ENCODE data around the gene NEURL1. TPM values are rescaled to one million over a fixed set of nuclear protein-coding genes. Genes with fewer than 3 reads are reported as not detected.

The NEURL1 gene
- total RNA-seq, 1 donor, result not detected

DNA sequence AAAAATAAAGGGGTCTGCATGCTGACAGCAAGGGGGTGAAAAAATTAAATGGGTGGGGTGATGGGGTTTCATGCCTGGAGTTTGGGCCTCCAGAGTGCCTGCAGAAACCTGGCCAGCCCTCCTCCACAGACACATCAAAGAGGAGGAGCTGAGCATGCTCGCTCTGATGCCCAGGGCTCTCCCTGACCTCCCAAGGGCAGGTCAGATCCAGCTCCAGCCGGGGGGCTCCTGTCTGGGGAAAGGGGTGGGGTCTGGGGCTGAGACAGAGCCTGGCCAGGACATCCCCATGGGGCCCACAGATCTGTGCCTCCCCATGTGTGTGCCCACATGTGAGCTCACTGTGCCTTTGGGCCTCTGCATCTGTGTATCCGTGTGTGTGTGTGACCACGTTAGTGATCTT, 33.9 kb upstream of the NEURL1 start:
- H3K79me2 ChIP-seq (ENCODE audit: insufficient read depth, low read length), result no peaks in the 10 kb centered on the region
- no peaks in the 10 kb centered on the region for H3K36me3 ChIP-seq (ENCODE audit: insufficient read depth, low read length)
- H3K4me2 ChIP-seq (ENCODE audit: insufficient read depth, low read length), result no peak overlapping the region
- H3K9me3 ChIP-seq (ENCODE audit: low read depth, low read length), result no peaks in the 10 kb centered on the region
- DNase-seq (ENCODE audit: insufficient read length, low spot score, missing footprints), result no peak
- no peaks in the 10 kb centered on the region for H3K4me1 ChIP-seq (ENCODE audit: insufficient read depth, low read length)
- no peak overlapping the region for H3K27ac ChIP-seq (ENCODE audit: low read depth, low read length)
- TF ChIP-seq, protein P1, sequence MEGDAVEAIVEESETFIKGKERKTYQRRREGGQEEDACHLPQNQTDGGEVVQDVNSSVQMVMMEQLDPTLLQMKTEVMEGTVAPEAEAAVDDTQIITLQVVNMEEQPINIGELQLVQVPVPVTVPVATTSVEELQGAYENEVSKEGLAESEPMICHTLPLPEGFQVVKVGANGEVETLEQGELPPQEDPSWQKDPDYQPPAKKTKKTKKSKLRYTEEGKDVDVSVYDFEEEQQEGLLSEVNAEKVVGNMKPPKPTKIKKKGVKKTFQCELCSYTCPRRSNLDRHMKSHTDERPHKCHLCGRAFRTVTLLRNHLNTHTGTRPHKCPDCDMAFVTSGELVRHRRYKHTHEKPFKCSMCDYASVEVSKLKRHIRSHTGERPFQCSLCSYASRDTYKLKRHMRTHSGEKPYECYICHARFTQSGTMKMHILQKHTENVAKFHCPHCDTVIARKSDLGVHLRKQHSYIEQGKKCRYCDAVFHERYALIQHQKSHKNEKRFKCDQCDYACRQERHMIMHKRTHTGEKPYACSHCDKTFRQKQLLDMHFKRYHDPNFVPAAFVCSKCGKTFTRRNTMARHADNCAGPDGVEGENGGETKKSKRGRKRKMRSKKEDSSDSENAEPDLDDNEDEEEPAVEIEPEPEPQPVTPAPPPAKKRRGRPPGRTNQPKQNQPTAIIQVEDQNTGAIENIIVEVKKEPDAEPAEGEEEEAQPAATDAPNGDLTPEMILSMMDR (IDR thresholded peaks at IDR 0.05; ENCODE audit: extremely low read depth, low read depth, low read length), result no peak
- H4K20me1 ChIP-seq (ENCODE audit: insufficient read depth, low read length), result no peaks in the 10 kb centered on the region
- H2AFZ ChIP-seq (ENCODE audit: low read length), result no peak overlapping the region
- no peaks in the 10 kb centered on the region for H3K27me3 ChIP-seq (ENCODE audit: insufficient read depth, low read length)
- no peak overlapping the region for H3K4me3 ChIP-seq (ENCODE audit: insufficient read depth, low read length)

- peak; percentile 81 for DNase-seq (ENCODE audit: insufficient read length, low spot score, missing footprints)
These were observed 30.0 kb upstream of the NEURL1 start for GRCh38 chr10:103463499-103463898.

GRCh38 chr10:103465411-103466179, 27.9 kb upstream of the NEURL1 start:
- no peaks in the 10 kb centered on the region for H3K27me3 ChIP-seq (ENCODE audit: insufficient read depth, low read length)
- no peaks in the 10 kb centered on the region for H3K36me3 ChIP-seq (ENCODE audit: insufficient read depth, low read length)
- TF ChIP-seq, protein P1 (IDR thresholded peaks at IDR 0.05; ENCODE audit: extremely low read depth, low read depth, low read length), result no peak
- H3K79me2 ChIP-seq (ENCODE audit: insufficient read depth, low read length), result no peaks in the 10 kb centered on the region
- H3K27ac ChIP-seq (ENCODE audit: low read depth, low read length), result no peak overlapping the region
- H2AFZ ChIP-seq (ENCODE audit: low read length), result no peak overlapping the region
- H4K20me1 ChIP-seq (ENCODE audit: insufficient read depth, low read length), result no peaks in the 10 kb centered on the region
- no peak overlapping the region for H3K4me2 ChIP-seq (ENCODE audit: insufficient read depth, low read length)
- no peaks in the 10 kb centered on the region for H3K9me3 ChIP-seq (ENCODE audit: low read depth, low read length)
- no peak overlapping the region for H3K4me3 ChIP-seq (ENCODE audit: insufficient read depth, low read length)
- DNase-seq (ENCODE audit: insufficient read length, low spot score, missing footprints), result peak; percentile 5
- H3K4me1 ChIP-seq (ENCODE audit: insufficient read depth, low read length), result no peaks in the 10 kb centered on the region

More at GRCh38 chr10:103463499-103463898, 30.0 kb upstream of the NEURL1 start:
- TF ChIP-seq, protein P1 (IDR thresholded peaks at IDR 0.05; ENCODE audit: extremely low read depth, low read depth, low read length), result no peak
- no peaks in the 10 kb centered on the region for H3K36me3 ChIP-seq (ENCODE audit: insufficient read depth, low read length)
- no peak overlapping the region for H3K4me2 ChIP-seq (ENCODE audit: insufficient read depth, low read length)
- no peaks in the 10 kb centered on the region for H3K4me1 ChIP-seq (ENCODE audit: insufficient read depth, low read length)
- H3K27me3 ChIP-seq (ENCODE audit: insufficient read depth, low read length), result no peaks in the 10 kb centered on the region
- no peaks in the 10 kb centered on the region for H3K9me3 ChIP-seq (ENCODE audit: low read depth, low read length)
- no peak overlapping the region for H3K4me3 ChIP-seq (ENCODE audit: insufficient read depth, low read length)
- H3K27ac ChIP-seq (ENCODE audit: low read depth, low read length), result no peak overlapping the region
- no peaks in the 10 kb centered on the region for H4K20me1 ChIP-seq (ENCODE audit: insufficient read depth, low read length)
- H3K79me2 ChIP-seq (ENCODE audit: insufficient read depth, low read length), result no peaks in the 10 kb centered on the region
- no peak overlapping the region for H2AFZ ChIP-seq (ENCODE audit: low read length)

DNA sequence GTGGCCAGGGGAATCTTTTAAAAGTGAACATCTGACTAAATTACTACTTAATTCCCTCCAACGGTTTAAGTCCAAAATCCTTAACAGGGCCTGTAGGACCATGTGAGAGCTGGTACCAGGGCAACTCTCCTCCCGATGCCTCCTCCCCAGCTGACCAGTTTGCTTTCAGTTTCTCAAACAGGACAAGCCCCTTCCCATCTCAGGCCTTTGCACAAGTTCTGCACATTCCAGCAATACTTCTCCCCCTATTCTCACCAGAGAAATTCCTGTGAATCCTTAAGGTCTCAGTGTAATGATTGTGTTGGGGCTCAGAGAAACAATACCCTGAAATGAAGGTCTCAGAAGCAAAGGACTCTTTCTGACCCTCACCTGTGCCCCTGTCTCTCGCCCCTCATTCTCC, 26.8 kb upstream of the NEURL1 start:
- no peak overlapping the region for H2AFZ ChIP-seq (ENCODE audit: low read length)
- TF ChIP-seq, protein P1 (IDR thresholded peaks at IDR 0.05; ENCODE audit: extremely low read depth, low read depth, low read length), result no peak
- peak; percentile 37 for DNase-seq (ENCODE audit: insufficient read length, low spot score, missing footprints)

More for the DNA sequence above, 26.8 kb upstream of the NEURL1 start:
- no peaks in the 10 kb centered on the region for H3K9me3 ChIP-seq (ENCODE audit: low read depth, low read length)
- H3K4me2 ChIP-seq (ENCODE audit: insufficient read depth, low read length), result no peak overlapping the region
- no peaks in the 10 kb centered on the region for H3K79me2 ChIP-seq (ENCODE audit: insufficient read depth, low read length)
- no peak overlapping the region for H3K27ac ChIP-seq (ENCODE audit: low read depth, low read length)
- H3K4me1 ChIP-seq (ENCODE audit: insufficient read depth, low read length), result no peaks in the 10 kb centered on the region
- no peak overlapping the region for H3K4me3 ChIP-seq (ENCODE audit: insufficient read depth, low read length)
- H3K27me3 ChIP-seq (ENCODE audit: insufficient read depth, low read length), result no peaks in the 10 kb centered on the region
- H4K20me1 ChIP-seq (ENCODE audit: insufficient read depth, low read length), result no peaks in the 10 kb centered on the region
- no peaks in the 10 kb centered on the region for H3K36me3 ChIP-seq (ENCODE audit: insufficient read depth, low read length)

Measured in osteoblast (primary cell).